Stimulated activated naive CD4-positive, alpha-beta T cell (primary cell): ENCODE results near the gene TRIM8.

Experiments
- DNase-seq, 6 experiments: peaks; one replicate each; lab custom pipeline; 2025; lab: John Stamatoyannopoulos, UW

TRIM8 gene

DNA sequence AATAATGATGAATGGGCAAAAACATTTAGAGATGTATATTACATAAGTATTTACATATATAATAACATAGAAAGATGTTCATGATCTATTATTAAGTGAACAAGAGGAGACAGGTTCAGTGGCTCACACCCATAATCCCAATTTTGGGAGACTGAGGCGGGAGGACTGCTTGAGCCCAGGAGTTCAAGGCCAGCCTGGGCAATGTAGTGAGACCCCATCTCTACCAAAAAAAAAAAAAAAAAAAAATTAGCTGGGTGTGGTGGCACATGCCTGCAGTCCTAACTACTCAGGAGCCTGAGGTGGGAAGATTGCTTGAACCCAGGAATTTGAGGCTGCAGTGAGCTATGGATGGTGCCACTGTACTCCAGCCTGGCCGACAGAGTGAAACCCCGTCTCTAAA lies 57.5 kb downstream of the TRIM8 start:
- DNase-seq = no peak

DNA sequence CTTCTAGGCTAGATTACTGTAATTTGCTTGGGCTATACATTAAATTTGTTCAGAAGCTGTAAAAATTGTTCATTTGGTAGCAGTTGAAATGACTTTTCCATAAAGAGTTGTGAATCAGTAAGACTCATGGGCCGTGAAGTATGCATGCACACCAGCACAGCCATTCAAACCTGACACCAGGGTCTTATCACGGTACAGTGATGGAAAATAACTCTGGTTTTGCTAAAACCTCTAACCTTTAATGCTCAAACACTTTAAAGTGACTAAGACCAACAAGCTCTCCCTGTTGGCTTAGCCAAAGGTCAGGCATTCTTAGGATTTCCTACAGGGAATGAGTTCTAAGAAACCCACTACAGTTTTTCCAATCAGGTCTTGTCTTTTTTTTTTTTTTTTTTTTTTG lies 58.5 kb downstream of the TRIM8 start:
- no peak for DNase-seq

DNA sequence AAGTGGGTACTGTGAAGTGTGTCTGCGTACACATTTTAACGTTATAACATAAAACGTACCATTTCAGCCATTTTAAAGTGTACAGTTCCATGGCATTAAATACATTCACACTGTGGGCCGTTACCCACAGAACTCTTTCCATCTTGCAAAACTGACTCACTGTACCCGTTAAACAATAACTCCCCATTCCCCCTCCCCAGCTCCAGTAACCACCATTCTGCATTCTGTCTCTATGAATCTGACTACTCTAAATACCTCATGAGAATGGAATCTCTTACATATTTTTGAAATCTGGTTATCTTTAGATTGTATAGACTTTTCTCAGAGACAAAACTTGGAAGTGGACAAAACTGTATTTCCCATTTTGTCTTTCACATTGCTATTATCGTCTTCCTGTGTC lies 60.6 kb downstream of the TRIM8 start:
- DNase-seq = no peak

DNA sequence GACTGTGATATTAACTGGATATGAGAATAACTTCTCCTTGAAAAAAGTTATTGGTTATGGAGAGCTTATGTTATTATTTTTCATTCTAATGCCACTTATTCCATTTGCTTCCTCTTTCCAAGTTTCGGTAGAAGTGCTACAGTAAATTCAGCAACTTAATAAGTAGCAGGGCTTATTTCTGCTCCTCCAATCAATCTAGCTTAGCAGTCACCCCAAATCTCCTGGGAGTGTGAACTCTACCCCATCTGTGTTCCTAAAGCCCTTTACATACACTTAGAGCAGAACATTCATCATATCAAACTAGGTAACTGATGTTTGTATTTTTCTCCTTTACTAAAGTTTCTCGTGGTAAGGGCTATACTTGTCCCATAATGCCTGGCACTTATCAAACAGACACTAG lies 61.3 kb downstream of the TRIM8 start:
- DNase-seq = no peak
